Breast epithelium (tissue), 4 donors: Measurements from ENCODE around the gene SPACA5B. TPM values are rescaled to one million over a fixed set of nuclear protein-coding genes. Genes with fewer than 3 reads are reported as not detected.
"Not testable (repeated sequence)": the region's sequence is repeated elsewhere in the genome, so short reads cannot be mapped to it uniquely, and the experiment has no call there.

Experiments
- DNase-seq, 2 donors: peaks; one replicate each; pipeline ENCODE4 v3.0.0-alpha.2; 2019; ENCODE audit warnings: low spot score in 2 of 2
- H3K27ac ChIP-seq, 2 donors: fragments of 200-600 bp; sonication (generic) in 1 of 2; one replicate each; pipeline ENCODE4 v1.5.1; 2016 to 2019; ENCODE audit warnings: mild to moderate bottlenecking in 1 of 2
- H3K27me3 ChIP-seq, 2 donors: fragments of 200-600 bp; sonication (generic) in 1 of 2; one replicate each; pipeline versions ENCODE4 v1.5.1 to v1.6.0; 2017 to 2019; ENCODE audit warnings: control low read depth in 1 of 2, mild to moderate bottlenecking in 1 of 2
- H3K36me3 ChIP-seq: fragments of 200-600 bp; one replicate; pipeline ENCODE4 v1.5.1; 2019
- H3K4me1 ChIP-seq, 2 donors: fragments of 200-600 bp; sonication (generic); one replicate each; pipeline ENCODE4 v1.5.1; 2016 to 2019; ENCODE audit warnings: control low read depth in 1 of 2
- H3K4me3 ChIP-seq, 3 donors: fragments of 200-600 bp; sonication (generic); 1 replicate in 2 of 3; 2 replicates in 1 of 3; pipeline ENCODE4 v1.5.1; 2016 to 2019; ENCODE audit warnings: mild to moderate bottlenecking in 3 of 3, moderate library complexity in 2 of 3
- H3K9me3 ChIP-seq, 2 donors: fragments of 200-600 bp; sonication (generic) in 1 of 2; one replicate each; pipeline ENCODE4 v1.5.1; 2016 to 2019; ENCODE audit warnings: control low read depth in 1 of 2
- CTCF ChIP-seq, 3 donors: fragments of 450-650 bp; IDR thresholded peaks; one replicate each; pipeline ENCODE4 v1.5.1; 2016 to 2017; ENCODE audit warnings: antibody characterized with exemption in 3 of 3, mild to moderate bottlenecking in 3 of 3, moderate library complexity in 3 of 3
- POLR2A ChIP-seq: fragments of 450-650 bp; IDR thresholded peaks from one replicate; pipeline ENCODE4 v1.6.1; 2016; ENCODE audit warnings: antibody characterized with exemption, mild to moderate bottlenecking, moderate library complexity
- POLR2AphosphoS5 ChIP-seq, 3 donors: sonication (generic); formaldehyde crosslinking; IDR thresholded peaks; one replicate each; pipeline ENCODE4 v1.6.1; 2017; ENCODE audit warnings: antibody characterized with exemption in 3 of 3
- intact Hi-C: fragments of 100-400 bp; cut with DNase I; formaldehyde crosslinking; loops from one replicate; pipeline ENCODE4 v1.15.1; 2023; ENCODE audit warnings: low total_unique reads
- total RNA-seq, 3 donors: library from RNA; depleted of rRNA; stranded (reverse); fragments of >200 nt; gene quantifications; one replicate each; pipeline ENCODE4 v1.1.0, GENCODE V29; 2016

Gene SPACA5B
- total RNA-seq, 3 donors from 2014 or later, result not detected

- TF ChIP-seq CTCF (IDR thresholded peaks at IDR 0.05) (no peak), POLR2A (no peak), POLR2AphosphoS5 (IDR thresholded peaks at IDR 0.05) (no peak)
- H3K36me3 ChIP-seq, result no peaks in the 10 kb centered on the region
- peaks cover 0 to 24% of the 10 kb centered on the region in 2 donors for H3K27me3 ChIP-seq
- no peaks in the 10 kb centered on the region for H3K9me3 ChIP-seq
- intact Hi-C loops, result no loop called here
- DNase-seq, result no peak
- H3K4me3 ChIP-seq, result no peak overlapping the region
- no peaks in the 10 kb centered on the region for H3K4me1 ChIP-seq
- no peak overlapping the region for H3K27ac ChIP-seq
Observed at GRCh38 chrX:48153769-48154168, 23.3 kb downstream of the SPACA5B start.

- no peaks in the 10 kb centered on the region for H3K4me1 ChIP-seq
- no peak overlapping the region for H3K4me3 ChIP-seq
- no peaks in the 10 kb centered on the region for H3K36me3 ChIP-seq
- DNase-seq, result no peak
- no peak for TF ChIP-seq POLR2AphosphoS5 (IDR thresholded peaks at IDR 0.05)
- no peak for TF ChIP-seq POLR2A
- no peak for TF ChIP-seq CTCF (IDR thresholded peaks at IDR 0.05)
- intact Hi-C loops, result loop anchor here (5.0 kb wide), 1 partner anchor 663 kb away; no protein-coding TSS in a partner anchor
- H3K27ac ChIP-seq, result no peak overlapping the region
- H3K9me3 ChIP-seq, result no peaks in the 10 kb centered on the region
- H3K27me3 ChIP-seq, result peaks cover 0 to 26% of the 10 kb centered on the region in 2 donors
Observed at GRCh38 chrX:48154796-48155195, 24.4 kb downstream of the SPACA5B start.

- Histone ChIP-seq H3K4me1 (no peaks in the 10 kb centered on the region), H3K27ac (no peak overlapping the region), H3K36me3 (no peaks in the 10 kb centered on the region), H3K9me3 (no peaks in the 10 kb centered on the region), H3K4me3 (no peak overlapping the region), H3K27me3 (peaks cover 0 to 21% of the 10 kb centered on the region in 2 donors)
- DNase-seq, result no peak
- TF ChIP-seq CTCF (IDR thresholded peaks at IDR 0.05), result no peak
- no peak for TF ChIP-seq POLR2A
- TF ChIP-seq POLR2AphosphoS5 (IDR thresholded peaks at IDR 0.05), result no peak
- intact Hi-C loops, result loop anchor here (5.0 kb wide), 1 partner anchor 661 kb away; no protein-coding TSS in a partner anchor
Observed at GRCh38 chrX:48156014-48156413, 25.6 kb downstream of the SPACA5B start.

GRCh38 chrX:48165241-48165640, 34.8 kb downstream of the SPACA5B start:
- Histone ChIP-seq H3K27ac (no peak overlapping the region), H3K9me3 (no peaks in the 10 kb centered on the region), H3K4me3 (no peak overlapping the region), H3K4me1 (no peaks in the 10 kb centered on the region), H3K36me3 (no peaks in the 10 kb centered on the region), H3K27me3 (peaks cover 0 to 15% of the 10 kb centered on the region in 2 donors)
- TF ChIP-seq CTCF (IDR thresholded peaks at IDR 0.05) (no peak), POLR2AphosphoS5 (IDR thresholded peaks at IDR 0.05) (no peak), POLR2A (no peak)
- intact Hi-C loops, result no loop called here
- DNase-seq, result no peak

- peaks cover 0 to 18% of the 10 kb centered on the region in 2 donors for H3K27me3 ChIP-seq
- H3K4me3 ChIP-seq, H3K36me3 ChIP-seq, H3K9me3 ChIP-seq, intact Hi-C loops, H3K4me1 ChIP-seq, H3K27ac ChIP-seq, DNase-seq: not testable (repeated sequence)
Observed at GRCh38 chrX:48166322-48166721, 35.9 kb downstream of the SPACA5B start.

GRCh38 chrX:48179691-48180090, 49.3 kb downstream of the SPACA5B start:
- Histone ChIP-seq H3K4me3 (no peak overlapping the region), H3K27me3 (peaks cover 0 to 19% of the 10 kb centered on the region in 2 donors), H3K9me3 (no peaks in the 10 kb centered on the region), H3K27ac (no peak overlapping the region), H3K4me1 (no peaks in the 10 kb centered on the region), H3K36me3 (no peaks in the 10 kb centered on the region)
- intact Hi-C loops, result no loop called here
- no peak for DNase-seq
- no peak for TF ChIP-seq POLR2AphosphoS5 (IDR thresholded peaks at IDR 0.05)
- TF ChIP-seq POLR2A, result no peak
- no peak for TF ChIP-seq CTCF (IDR thresholded peaks at IDR 0.05)
